ENCODE measurements around the gene EHBP1.

EHBP1 gene

GRCh38 chr2:62947403-62947802 lies 241.9 kb downstream of the EHBP1 start:
- TF ChIP-seq FOXP2 (optimal IDR thresholded peaks at IDR 0.05; ENCODE audit: borderline replicate concordance, extremely low read depth, extremely low read length, insufficient read depth), result no peak
- no peak for TF ChIP-seq REST (IDR thresholded peaks at IDR 0.05; ENCODE audit: insufficient read depth in 1 of 2, low read depth in 2 of 2, low read length in 2 of 2)
- TF ChIP-seq SIN3A (IDR thresholded peaks at IDR 0.05; ENCODE audit: borderline replicate concordance, insufficient read depth, low read length), result no peak
- no peak for TF ChIP-seq TAF1 (IDR thresholded peaks at IDR 0.05; ENCODE audit: borderline replicate concordance, insufficient read depth, low read length)
- TF ChIP-seq POLR2AphosphoS5 (IDR thresholded peaks at IDR 0.05; ENCODE audit: low read depth, low read length), result no peak

- TF ChIP-seq SIN3A (IDR thresholded peaks at IDR 0.05; ENCODE audit: borderline replicate concordance, insufficient read depth, low read length), result no peak
These were observed 251.1 kb downstream of the EHBP1 start for GRCh38 chr2:62956651-62957050.

GRCh38 chr2:62958206-62958605 lies 252.7 kb downstream of the EHBP1 start:
- TF ChIP-seq POLR2AphosphoS5 (IDR thresholded peaks at IDR 0.05; ENCODE audit: low read depth, low read length) (no peak), TAF1 (IDR thresholded peaks at IDR 0.05; ENCODE audit: borderline replicate concordance, insufficient read depth, low read length) (no peak), REST (IDR thresholded peaks at IDR 0.05; ENCODE audit: insufficient read depth in 1 of 2, low read depth in 2 of 2, low read length in 2 of 2) (no peak)

- no peak for TF ChIP-seq TAF1 (IDR thresholded peaks at IDR 0.05; ENCODE audit: borderline replicate concordance, insufficient read depth, low read length)
- TF ChIP-seq POLR2AphosphoS5 (IDR thresholded peaks at IDR 0.05; ENCODE audit: low read depth, low read length), result no peak
- no peak for TF ChIP-seq REST (IDR thresholded peaks at IDR 0.05; ENCODE audit: insufficient read depth in 1 of 2, low read depth in 2 of 2, low read length in 2 of 2)
- no peak for TF ChIP-seq FOXP2 (optimal IDR thresholded peaks at IDR 0.05; ENCODE audit: borderline replicate concordance, extremely low read depth, extremely low read length, insufficient read depth)
- TF ChIP-seq SIN3A (IDR thresholded peaks at IDR 0.05; ENCODE audit: borderline replicate concordance, insufficient read depth, low read length), result no peak
These were observed 258.5 kb downstream of the EHBP1 start for GRCh38 chr2:62964050-62964449.

GRCh38 chr2:62964671-62965070 lies 259.2 kb downstream of the EHBP1 start:
- TF ChIP-seq SIN3A (IDR thresholded peaks at IDR 0.05; ENCODE audit: borderline replicate concordance, insufficient read depth, low read length), result no peak
- TF ChIP-seq REST (IDR thresholded peaks at IDR 0.05; ENCODE audit: insufficient read depth in 1 of 2, low read depth in 2 of 2, low read length in 2 of 2), result no peak
- TF ChIP-seq FOXP2 (optimal IDR thresholded peaks at IDR 0.05; ENCODE audit: borderline replicate concordance, extremely low read depth, extremely low read length, insufficient read depth), result no peak
- no peak for TF ChIP-seq TAF1 (IDR thresholded peaks at IDR 0.05; ENCODE audit: borderline replicate concordance, insufficient read depth, low read length)
- no peak for TF ChIP-seq POLR2AphosphoS5 (IDR thresholded peaks at IDR 0.05; ENCODE audit: low read depth, low read length)
